Measurements from ENCODE around the gene RAB3D.

- no peak for TF ChIP-seq CTCF (conservative IDR thresholded peaks at IDR 0.05)
- no peak for TF ChIP-seq EZH2 (IDR thresholded peaks at IDR 0.05; ENCODE audit: low read depth)
These were observed 15.8 kb downstream of the RAB3D start for GRCh38 chr19:11323601-11324078.
